RPMI7951 (cell line): ENCODE results near the gene DISC1. TPM values are rescaled to one million over a fixed set of nuclear protein-coding genes. Genes with fewer than 3 reads are reported as not detected.
"Not testable (repeated sequence)": the region's sequence is repeated elsewhere in the genome, so short reads cannot be mapped to it uniquely, and the experiment has no call there.

Experiments used
- DNase-seq: peaks from one replicate; pipeline ENCODE4 v3.0.0-alpha.2; 2012; ENCODE audit warnings: low read depth
- total RNA-seq: library from RNA; depleted of rRNA; stranded (reverse); fragments of >200 nt; shearing (Covaris generic); gene quantifications from 2 replicates; pipeline ENCODE4 v1.2.3, GENCODE V29; 2014

Gene DISC1
- total RNA-seq, 1 experiment from 2014 or later: 1.9 TPM

- DNase-seq: no peak
Measured at GRCh38 chr1:231667896-231668506, 41.4 kb downstream of the DISC1 start.

- DNase-seq: no peak
Measured at GRCh38 chr1:231668826-231669225, 42.2 kb downstream of the DISC1 start.

- DNase-seq: not testable (repeated sequence)
Measured at GRCh38 chr1:231669864-231670621, 43.5 kb downstream of the DISC1 start.

GRCh38 chr1:231670755-231671154 is 44.2 kb downstream of the DISC1 start:
- no peak for DNase-seq

GRCh38 chr1:231674575-231674974 is 48.0 kb downstream of the DISC1 start:
- no peak for DNase-seq

GRCh38 chr1:231676487-231676886 is 49.9 kb downstream of the DISC1 start:
- DNase-seq: no peak

GRCh38 chr1:231677442-231677841 is 50.9 kb downstream of the DISC1 start:
- DNase-seq: no peak

GRCh38 chr1:231678011-231678432 is 51.4 kb downstream of the DISC1 start:
- DNase-seq: no peak

- peak; percentile 66 for DNase-seq
Measured at GRCh38 chr1:231679109-231679508, 52.5 kb downstream of the DISC1 start.

GRCh38 chr1:231681006-231681405 is 54.4 kb downstream of the DISC1 start:
- no peak for DNase-seq

GRCh38 chr1:231682779-231683178 is 56.2 kb downstream of the DISC1 start:
- DNase-seq: no peak

- DNase-seq: no peak
Measured at GRCh38 chr1:231683439-231684165, 57.0 kb downstream of the DISC1 start.

- no peak for DNase-seq
Measured at GRCh38 chr1:231684356-231685244, 58.0 kb downstream of the DISC1 start.

GRCh38 chr1:231686384-231686783 is 59.8 kb downstream of the DISC1 start:
- DNase-seq: no peak

- no peak for DNase-seq
Measured at GRCh38 chr1:231688989-231689388, 62.4 kb downstream of the DISC1 start.

- no peak for DNase-seq
Measured at GRCh38 chr1:231690059-231690458, 63.5 kb downstream of the DISC1 start.

GRCh38 chr1:231691618-231692259 is 65.1 kb downstream of the DISC1 start:
- peak; percentile 13 for DNase-seq

GRCh38 chr1:231693361-231694074 is 66.9 kb downstream of the DISC1 start:
- DNase-seq: no peak

- DNase-seq: no peak
Measured at GRCh38 chr1:231694075-231694431, 67.5 kb downstream of the DISC1 start.

GRCh38 chr1:231694465-231695077 is 68.0 kb downstream of the DISC1 start:
- DNase-seq: no peak
